GM19193 (cell line): ENCODE measurements around the gene PLCXD3.

ENCODE experiments used
- POLR2A ChIP-seq: IDR thresholded peaks from 4 replicates; pipeline ENCODE4 v1.6.1; 2011; ENCODE audit not compliant: insufficient read depth, insufficient read length; ENCODE audit errors: extremely low read depth

PLCXD3 gene

DNA sequence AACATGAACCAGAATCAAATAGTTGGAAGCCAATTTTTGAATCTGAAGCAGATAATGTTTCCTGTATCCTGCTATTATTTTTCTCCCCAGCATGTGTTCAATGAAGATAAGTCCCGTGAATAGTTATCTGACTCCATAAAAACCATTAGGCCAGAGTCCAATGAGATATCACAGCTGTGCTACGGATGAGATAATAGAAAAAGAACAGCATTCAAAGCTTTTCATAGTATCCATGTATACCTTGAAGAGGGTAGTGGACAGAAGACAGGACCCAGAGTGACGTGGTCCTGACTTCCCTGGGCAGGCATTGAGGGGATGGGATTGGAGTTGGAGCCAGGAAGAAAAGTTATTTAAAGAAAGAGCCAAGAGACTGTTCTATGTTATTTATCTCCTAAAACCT lies 246.4 kb downstream of the PLCXD3 start:
- TF ChIP-seq POLR2A, result no peak

DNA sequence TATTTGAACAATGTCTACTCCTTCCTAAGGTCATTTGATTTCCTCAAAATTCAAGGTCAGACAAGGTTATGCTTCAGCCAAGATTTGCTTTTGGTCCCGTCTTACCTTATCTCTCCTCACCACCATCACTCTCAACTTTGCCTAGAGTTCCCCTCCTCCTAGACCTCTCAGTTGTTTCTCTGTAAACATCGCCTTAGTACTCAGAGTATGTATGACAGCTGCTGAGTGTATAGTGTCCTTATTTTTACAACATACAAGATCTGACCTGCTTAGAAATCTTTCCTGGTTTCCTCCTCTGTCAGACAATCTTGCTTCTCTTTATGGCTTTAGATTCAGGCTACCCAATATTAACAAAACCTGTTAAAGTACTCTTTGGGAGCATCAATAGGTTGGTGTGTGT lies 247.1 kb downstream of the PLCXD3 start:
- no peak for TF ChIP-seq POLR2A
